Activated CD4-positive, alpha-beta T cell treated with anti-CD3 and anti-CD28 coated beads for 1 hour (primary cell): ENCODE data around the gene PLLP.
"Not testable (repeated sequence)": the region's sequence is repeated elsewhere in the genome, so short reads cannot be mapped to it uniquely, and the experiment has no call there.

Source experiments
- DNase-seq: peaks from one replicate; pipeline ENCODE4 v3.0.0-alpha.2; 2020

Gene PLLP

GRCh38 chr16:57271063-57271345 is 13.5 kb downstream of the PLLP start:
- DNase-seq, result no peak

- DNase-seq, result no peak
Measured at GRCh38 chr16:57270221-57271062, 14.0 kb downstream of the PLLP start.

GRCh38 chr16:57268804-57269800 is 15.4 kb downstream of the PLLP start:
- DNase-seq, result no peak

GRCh38 chr16:57267343-57267742 is 17.1 kb downstream of the PLLP start:
- DNase-seq, result not testable (repeated sequence)

GRCh38 chr16:57266531-57267260 is 17.8 kb downstream of the PLLP start:
- DNase-seq, result peak; percentile 15

- no peak for DNase-seq
Measured at GRCh38 chr16:57265850-57266530, 18.5 kb downstream of the PLLP start.

- DNase-seq, result no peak
Measured at GRCh38 chr16:57264950-57265371, 19.5 kb downstream of the PLLP start.

GRCh38 chr16:57264381-57264780 is 20.1 kb downstream of the PLLP start:
- DNase-seq, result no peak

GRCh38 chr16:57263541-57264351 is 20.7 kb downstream of the PLLP start:
- DNase-seq, result no peak

- no peak for DNase-seq
Measured at GRCh38 chr16:57262841-57263540, 21.5 kb downstream of the PLLP start.

- DNase-seq, result no peak
Measured at GRCh38 chr16:57261806-57262205, 22.7 kb downstream of the PLLP start.

- no peak for DNase-seq
Measured at GRCh38 chr16:57260294-57260929, 24.1 kb downstream of the PLLP start.

GRCh38 chr16:57258910-57259475 is 25.5 kb downstream of the PLLP start:
- no peak for DNase-seq

GRCh38 chr16:57258226-57258909 is 26.1 kb downstream of the PLLP start:
- no peak for DNase-seq

- DNase-seq, result no peak
Measured at GRCh38 chr16:57257455-57258070, 26.9 kb downstream of the PLLP start.

GRCh38 chr16:57256601-57257395 is 27.7 kb downstream of the PLLP start:
- no peak for DNase-seq

GRCh38 chr16:57255686-57256415 is 28.6 kb downstream of the PLLP start:
- DNase-seq, result no peak
